HUES6 (cell line): ENCODE data around the gene EIF4E2.

ENCODE experiments used
- H3K27ac ChIP-seq: 2 replicates; pipeline ENCODE4 v1.7.0; 2013; ENCODE audit warnings: low read depth, mild to moderate bottlenecking, low read length, inconsistent platforms
- H3K27me3 ChIP-seq: 2 replicates; pipeline ENCODE4 v1.6.1; 2013; ENCODE audit warnings: low read length; ENCODE audit not compliant: control insufficient read depth, insufficient read depth
- H3K36me3 ChIP-seq: 2 replicates; pipeline ENCODE4 v1.6.1; 2013; ENCODE audit warnings: low read length; ENCODE audit not compliant: control insufficient read depth, insufficient read depth
- H3K4me1 ChIP-seq: 2 replicates; pipeline ENCODE4 v1.6.1; 2013; ENCODE audit warnings: low read length; ENCODE audit not compliant: control insufficient read depth, insufficient read depth
- H3K4me3 ChIP-seq: 2 replicates; pipeline ENCODE4 v1.5.1; 2013; ENCODE audit warnings: low read depth, low read length
- H3K9ac ChIP-seq: one replicate; pipeline ENCODE4 v1.6.1; 2013; ENCODE audit warnings: mild to moderate bottlenecking, low read length
- H3K9me3 ChIP-seq: 2 replicates; pipeline ENCODE4 v1.6.1; 2013; ENCODE audit warnings: low read depth, low read length; ENCODE audit not compliant: control insufficient read depth, insufficient read depth

The EIF4E2 gene

DNA sequence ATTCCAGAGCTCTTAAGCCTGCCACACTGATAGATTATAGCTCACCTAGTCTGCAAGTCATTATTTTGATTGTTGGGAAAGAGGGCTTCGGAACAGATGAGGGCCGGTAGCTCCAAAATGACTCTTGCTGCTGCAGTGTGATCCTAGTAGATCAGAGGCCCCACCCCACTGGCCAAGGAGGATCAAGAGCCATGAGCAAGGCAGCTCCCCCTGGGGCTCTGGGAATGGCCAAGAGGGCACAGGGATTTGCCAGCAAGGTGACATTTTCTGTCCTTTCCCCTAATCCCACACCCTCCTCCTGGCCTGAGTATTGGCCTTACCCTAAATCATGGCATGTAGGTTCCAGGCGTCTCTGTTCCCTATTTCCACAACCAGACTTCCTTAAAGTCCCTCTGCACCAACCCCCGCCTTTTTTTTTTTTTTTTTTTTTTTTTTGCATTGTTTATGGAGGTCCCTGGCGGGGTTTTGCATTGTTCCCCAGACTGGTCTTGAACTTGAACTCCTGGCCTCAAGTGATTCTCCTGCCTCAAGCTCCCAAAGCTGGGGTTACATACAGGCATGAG is 36.5 kb downstream of the EIF4E2 start:
- Histone ChIP-seq H3K27ac (no peak overlapping the region), H3K9ac (no peak overlapping the region), H3K36me3 (peaks cover 17% of the 10 kb centered on the region), H3K4me1 (peaks cover 13% of the 10 kb centered on the region), H3K9me3 (no peaks in the 10 kb centered on the region), H3K27me3 (no peaks in the 10 kb centered on the region), H3K4me3 (no peak overlapping the region)

- Histone ChIP-seq H3K4me3 (no peak overlapping the region), H3K27ac (no peak overlapping the region), H3K9ac (no peak overlapping the region), H3K36me3 (peaks cover 13% of the 10 kb centered on the region), H3K9me3 (no peaks in the 10 kb centered on the region), H3K27me3 (no peaks in the 10 kb centered on the region), H3K4me1 (peaks cover 13% of the 10 kb centered on the region)
Measured at GRCh38 chr2:232587512-232587911, 37.0 kb downstream of the EIF4E2 start.

GRCh38 chr2:232588031-232588430 is 37.5 kb downstream of the EIF4E2 start:
- no peaks in the 10 kb centered on the region for H3K27me3 ChIP-seq
- H3K9ac ChIP-seq, result no peak overlapping the region
- H3K4me1 ChIP-seq, result peaks cover 13% of the 10 kb centered on the region
- no peak overlapping the region for H3K4me3 ChIP-seq
- no peaks in the 10 kb centered on the region for H3K9me3 ChIP-seq
- peaks cover 8% of the 10 kb centered on the region for H3K36me3 ChIP-seq
- H3K27ac ChIP-seq, result no peak overlapping the region

DNA sequence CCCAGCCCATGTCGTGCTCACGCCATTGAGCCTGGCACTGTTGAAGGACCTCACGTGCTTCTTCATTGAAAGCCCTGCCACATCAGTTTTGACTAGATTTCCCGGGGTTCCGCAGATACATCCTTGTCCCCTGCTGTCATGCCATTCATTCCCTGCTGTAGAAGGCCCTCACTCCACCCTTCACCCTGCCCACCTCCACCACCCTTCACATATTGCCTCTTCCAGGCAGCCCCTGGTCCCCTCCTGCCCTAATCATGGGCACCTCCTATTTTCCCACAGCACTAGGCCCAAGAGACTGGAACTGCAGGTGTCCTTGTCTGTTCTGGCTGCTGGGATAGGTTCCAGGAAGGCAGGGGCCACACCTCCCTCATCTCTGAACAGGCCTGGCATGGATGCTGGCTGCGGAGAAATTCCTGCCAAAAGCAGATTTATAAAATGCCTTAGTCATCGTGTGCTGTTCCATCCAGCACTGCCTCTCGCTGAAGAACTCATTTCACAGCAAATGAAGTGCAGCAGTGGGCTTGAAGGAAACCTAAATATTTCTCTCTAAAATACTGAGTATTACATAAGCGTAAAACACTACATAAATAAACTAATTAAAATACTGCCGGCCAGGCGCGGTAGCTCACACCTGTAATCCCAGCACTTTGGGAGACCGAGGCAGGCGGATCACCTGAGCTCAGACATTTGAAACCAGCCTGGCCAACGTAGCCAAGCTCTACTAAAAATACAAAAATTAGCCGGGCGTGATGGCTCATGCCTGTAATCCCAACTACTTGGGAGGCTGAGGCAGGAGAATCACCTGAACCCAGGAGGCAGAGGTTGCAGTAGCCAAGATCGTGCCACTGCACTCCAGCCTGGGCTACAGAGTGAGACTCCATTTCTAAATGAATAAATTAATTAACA is 38.4 kb downstream of the EIF4E2 start:
- no peaks in the 10 kb centered on the region for H3K27me3 ChIP-seq
- no peaks in the 10 kb centered on the region for H3K36me3 ChIP-seq
- no peak overlapping the region for H3K4me3 ChIP-seq
- H3K27ac ChIP-seq, result no peak overlapping the region
- peaks cover 13% of the 10 kb centered on the region for H3K4me1 ChIP-seq
- H3K9me3 ChIP-seq, result no peaks in the 10 kb centered on the region
- no peak overlapping the region for H3K9ac ChIP-seq

GRCh38 chr2:232592772-232593395 is 42.4 kb downstream of the EIF4E2 start:
- no peaks in the 10 kb centered on the region for H3K27me3 ChIP-seq
- H3K36me3 ChIP-seq, result no peaks in the 10 kb centered on the region
- no peaks in the 10 kb centered on the region for H3K9me3 ChIP-seq
- H3K9ac ChIP-seq, result no peak overlapping the region
- no peak overlapping the region for H3K27ac ChIP-seq
- no peak overlapping the region for H3K4me3 ChIP-seq
- H3K4me1 ChIP-seq, result peaks cover 11% of the 10 kb centered on the region

GRCh38 chr2:232593982-232594381 is 43.5 kb downstream of the EIF4E2 start:
- Histone ChIP-seq H3K4me3 (no peak overlapping the region), H3K9me3 (no peaks in the 10 kb centered on the region), H3K9ac (no peak overlapping the region), H3K36me3 (no peaks in the 10 kb centered on the region), H3K27me3 (no peaks in the 10 kb centered on the region), H3K27ac (no peak overlapping the region), H3K4me1 (peaks cover 11% of the 10 kb centered on the region)

GRCh38 chr2:232597362-232598079 is 47.0 kb downstream of the EIF4E2 start:
- Histone ChIP-seq H3K9me3 (no peaks in the 10 kb centered on the region), H3K4me1 (no peaks in the 10 kb centered on the region), H3K27ac (no peak overlapping the region), H3K27me3 (no peaks in the 10 kb centered on the region), H3K9ac (no peak overlapping the region), H3K36me3 (no peaks in the 10 kb centered on the region), H3K4me3 (no peak overlapping the region)

DNA sequence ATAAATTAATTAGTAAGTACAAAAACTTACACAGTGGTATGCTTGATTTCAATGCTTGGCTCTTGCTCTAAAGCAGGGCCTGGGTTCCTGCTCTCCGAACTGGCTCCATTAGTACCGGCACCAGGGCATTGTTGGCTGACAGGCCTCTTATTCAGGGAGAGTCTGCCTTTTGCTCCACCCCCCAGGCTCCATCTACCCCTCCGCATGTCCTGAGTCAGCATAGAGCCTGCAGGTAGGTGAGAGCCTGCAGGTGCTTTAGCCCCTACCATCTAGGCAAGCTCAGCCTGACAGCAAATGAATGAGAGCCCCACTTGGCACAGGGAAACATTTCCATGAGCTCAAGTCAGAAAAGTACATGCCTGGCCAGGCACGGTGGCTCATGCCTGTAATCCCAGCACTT is 47.8 kb downstream of the EIF4E2 start:
- Histone ChIP-seq H3K27ac (no peak overlapping the region), H3K9ac (no peak overlapping the region)

GRCh38 chr2:232600053-232600773 is 49.7 kb downstream of the EIF4E2 start:
- Histone ChIP-seq H3K4me3 (no peak overlapping the region), H3K27ac (no peak overlapping the region), H3K9ac (no peak overlapping the region), H3K9me3 (no peaks in the 10 kb centered on the region), H3K4me1 (no peaks in the 10 kb centered on the region), H3K27me3 (peaks cover 3% of the 10 kb centered on the region; the same call in 1 of the 2 replicates), H3K36me3 (no peaks in the 10 kb centered on the region)

More for the DNA sequence above, 47.8 kb downstream of the EIF4E2 start:
- Histone ChIP-seq H3K4me1 (no peaks in the 10 kb centered on the region), H3K9me3 (no peaks in the 10 kb centered on the region), H3K36me3 (no peaks in the 10 kb centered on the region), H3K4me3 (no peak overlapping the region), H3K27me3 (peaks cover under 1% of the 10 kb centered on the region; the same call in 1 of the 2 replicates)

DNA sequence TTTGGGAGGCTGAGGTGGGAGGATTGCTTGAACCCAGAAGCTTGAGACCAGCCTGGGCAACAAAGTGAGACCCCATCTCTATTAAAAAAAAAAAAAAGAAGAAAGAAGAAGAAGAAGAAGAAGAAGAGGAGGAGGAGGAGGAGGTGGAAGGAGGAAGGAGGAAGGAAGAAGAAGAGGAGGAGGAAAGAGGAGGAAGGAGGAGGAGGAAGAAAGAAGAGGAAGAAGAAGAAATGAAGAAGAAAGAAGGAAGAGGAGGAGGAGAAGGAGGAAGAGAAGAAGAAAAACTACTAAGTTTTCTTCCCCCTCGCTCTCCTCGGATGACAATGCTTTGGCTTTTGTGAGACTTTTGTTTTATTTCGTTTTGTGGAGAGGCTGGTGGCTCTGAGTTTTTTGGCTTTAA is 52.8 kb downstream of the EIF4E2 start:
- Histone ChIP-seq H3K4me3 (no peak overlapping the region), H3K27me3 (peaks cover 3% of the 10 kb centered on the region; the same call in 1 of the 2 replicates), H3K4me1 (no peaks in the 10 kb centered on the region), H3K9ac (no peak overlapping the region), H3K27ac (no peak overlapping the region), H3K9me3 (no peaks in the 10 kb centered on the region), H3K36me3 (no peaks in the 10 kb centered on the region)
